CD14-positive monocyte (primary cell): ENCODE results near the gene FBXO7. TPM values are rescaled to one million over a fixed set of nuclear protein-coding genes. Genes with fewer than 3 reads are reported as not detected.

Experiments used
- DNase-seq, 3 donors: peaks; one replicate each; pipeline ENCODE4 v3.0.0-alpha.2; 2011 to 2022
- H2AFZ ChIP-seq: 2 replicates; pipeline ENCODE4 v1.6.0; 2012; ENCODE audit warnings: mild to moderate bottlenecking, low read depth, low read length, inconsistent platforms; ENCODE audit not compliant: insufficient read depth, poor library complexity, severe bottlenecking
- H3K27ac ChIP-seq, 2 donors: 1 replicate in 1 of 2; 2 replicates in 1 of 2; pipeline ENCODE4 v1.5.1; 2012 to 2013; ENCODE audit warnings: low read length in 2 of 2, control low read depth in 1 of 2, inconsistent platforms in 1 of 2, low read depth in 1 of 2, mild to moderate bottlenecking in 1 of 2
- H3K27me3 ChIP-seq, 2 donors: one replicate each; pipeline versions ENCODE4 v1.6.0 to v1.6.1; 2011 to 2013; ENCODE audit warnings: low read length in 2 of 2; ENCODE audit not compliant: control insufficient read depth in 2 of 2, insufficient read depth in 2 of 2
- H3K36me3 ChIP-seq, 2 donors: replicated peaks in 1 of 2; 1 replicate in 1 of 2; 2 replicates in 1 of 2; pipeline versions ENCODE4 v1.5.1 to v1.6.1; 2012 to 2013; ENCODE audit warnings: low read length in 2 of 2, control low read depth in 1 of 2, inconsistent platforms in 1 of 2, mild to moderate bottlenecking in 1 of 2; ENCODE audit not compliant: insufficient read depth in 2 of 2, control insufficient read depth in 1 of 2
- H3K4me1 ChIP-seq, 2 donors: 1 replicate in 1 of 2; 2 replicates in 1 of 2; pipeline versions ENCODE4 v1.5.1 to v1.6.1; 2012 to 2013; ENCODE audit warnings: low read length in 2 of 2, control low read depth in 1 of 2, inconsistent platforms in 1 of 2, mild to moderate bottlenecking in 1 of 2, moderate library complexity in 1 of 2; ENCODE audit not compliant: insufficient read depth in 2 of 2, control insufficient read depth in 1 of 2
- H3K4me2 ChIP-seq: replicated peaks from 2 replicates; pipeline ENCODE3; 2012; ENCODE audit warnings: low read length, moderate library complexity, mild to moderate bottlenecking; ENCODE audit not compliant: poor library complexity, severe bottlenecking; ENCODE audit errors: extremely low read depth
- H3K4me3 ChIP-seq, 3 experiments: fragments of 200-600 bp in 1 of 3; sonication (generic) in 1 of 3; replicated peaks in 1 of 3; 1 replicate in 2 of 3; 2 replicates in 1 of 3; pipeline ENCODE4 v1.5.1; 2011 to 2013; ENCODE audit warnings: low read length in 3 of 3, mild to moderate bottlenecking in 3 of 3, control low read depth in 2 of 3, low read depth in 2 of 3, inconsistent platforms in 1 of 3, moderate library complexity in 1 of 3
- H3K79me2 ChIP-seq: 2 replicates; pipeline ENCODE4 v1.6.0; 2012; ENCODE audit warnings: mild to moderate bottlenecking, control low read depth, inconsistent platforms, low read length, moderate library complexity; ENCODE audit not compliant: insufficient read depth
- H3K9ac ChIP-seq: 2 replicates; pipeline ENCODE4 v1.6.0; 2017; ENCODE audit warnings: low read length, mild to moderate bottlenecking; ENCODE audit not compliant: insufficient read depth, poor library complexity, severe bottlenecking
- H3K9me3 ChIP-seq, 2 donors: replicated peaks in 1 of 2; 1 replicate in 1 of 2; 2 replicates in 1 of 2; pipeline versions ENCODE4 v1.5.1 to v1.6.1; 2012 to 2013; ENCODE audit warnings: low read length in 2 of 2, control low read depth in 1 of 2; ENCODE audit not compliant: control insufficient read depth in 1 of 2, insufficient read depth in 1 of 2
- H4K20me1 ChIP-seq: 2 replicates; pipeline ENCODE4 v1.6.0; 2012; ENCODE audit warnings: mild to moderate bottlenecking, low read length, control low read depth, moderate library complexity; ENCODE audit not compliant: insufficient read depth
- H3K27ac Mint-ChIP-seq, 7 donors: one replicate each; pipeline ENCODE4 v1.8.0; 2020; ENCODE audit warnings: mild to moderate bottlenecking in 7 of 7, mixed read lengths in 7 of 7, moderate library complexity in 6 of 7, inconsistent platforms in 2 of 7
- H3K27me3 Mint-ChIP-seq, 3 donors: one replicate each; pipeline ENCODE4 v1.8.0; 2021 to 2022; ENCODE audit warnings: low read depth in 3 of 3, mild to moderate bottlenecking in 3 of 3, mixed read lengths in 3 of 3, moderate library complexity in 3 of 3, inconsistent platforms in 1 of 3
- H3K36me3 Mint-ChIP-seq, 2 donors: one replicate each; pipeline ENCODE4 v1.8.0; 2020; ENCODE audit warnings: mixed read lengths in 2 of 2, inconsistent platforms in 1 of 2, mild to moderate bottlenecking in 1 of 2
- H3K4me1 Mint-ChIP-seq: one replicate; pipeline ENCODE4 v1.8.0; 2020; ENCODE audit warnings: mild to moderate bottlenecking, mixed read lengths
- H3K4me3 Mint-ChIP-seq, 2 donors: one replicate each; pipeline ENCODE4 v1.8.0; 2020; ENCODE audit warnings: mild to moderate bottlenecking in 2 of 2, mixed read lengths in 2 of 2, moderate library complexity in 1 of 2
- H3K9me3 Mint-ChIP-seq, 7 donors: one replicate each; pipeline ENCODE4 v1.8.0; 2020 to 2022; ENCODE audit warnings: mixed read lengths in 7 of 7, mild to moderate bottlenecking in 6 of 7, moderate library complexity in 6 of 7, inconsistent platforms in 2 of 7
- WGBS: methylation state at CpG from one replicate; pipeline ENCODE4 v1.1.5; 2013; ENCODE audit warnings: missing lambda C conversion rate; ENCODE audit not compliant: insufficient coverage; 5-methylcytosine and 5-hydroxymethylcytosine counted together
- intact Hi-C, 2 donors: fragments of 100-400 bp; cut with micrococcal nuclease; formaldehyde crosslinking; loops; one replicate each; pipeline versions ENCODE4 v1.15.0 to v1.15.1; 2023
- polyA plus RNA-seq, 3 donors: library from polyadenylated mRNA; depleted of rRNA in 1 of 3; unstranded in 2 of 3; stranded (reverse) in 1 of 3; fragments of 300-500 nt in 2 of 3; fragments of >200 nt in 1 of 3; fragmentation: Illumina TruSeq in 2 of 3; gene quantifications; 1 replicate in 2 of 3; 2 replicates in 1 of 3; pipeline ENCODE4 v1.2.3, GENCODE V29; 2012 to 2021
- TF ChIP-seq, protein P1 (sequence below): fragments of 200-600 bp; IDR thresholded peaks from one replicate; pipeline ENCODE4 v1.8.0; 2022; ENCODE audit warnings: antibody characterized with exemption, mild to moderate bottlenecking

The FBXO7 gene
- polyA plus RNA-seq, 3 donors, result 56.7 to 116 (median 103) TPM

GRCh38 chr22:32544953-32545558 lies 70.4 kb downstream of the FBXO7 start:
- Histone ChIP-seq H2AFZ (no peak overlapping the region), H3K9me3 (no peaks in the 10 kb centered on the region), H3K27me3 (no peaks in the 10 kb centered on the region), H3K36me3 (no peaks in the 10 kb centered on the region), H3K79me2 (no peaks in the 10 kb centered on the region), H3K4me2 (no peak overlapping the region), H3K4me3 (no peak overlapping the region), H3K9ac (no peak overlapping the region), H4K20me1 (no peaks in the 10 kb centered on the region), H3K4me1 (no peaks in the 10 kb centered on the region), H3K27ac (no peak overlapping the region)
- H3K4me3 Mint-ChIP-seq, result no peak overlapping the region
- TF ChIP-seq, protein P1, sequence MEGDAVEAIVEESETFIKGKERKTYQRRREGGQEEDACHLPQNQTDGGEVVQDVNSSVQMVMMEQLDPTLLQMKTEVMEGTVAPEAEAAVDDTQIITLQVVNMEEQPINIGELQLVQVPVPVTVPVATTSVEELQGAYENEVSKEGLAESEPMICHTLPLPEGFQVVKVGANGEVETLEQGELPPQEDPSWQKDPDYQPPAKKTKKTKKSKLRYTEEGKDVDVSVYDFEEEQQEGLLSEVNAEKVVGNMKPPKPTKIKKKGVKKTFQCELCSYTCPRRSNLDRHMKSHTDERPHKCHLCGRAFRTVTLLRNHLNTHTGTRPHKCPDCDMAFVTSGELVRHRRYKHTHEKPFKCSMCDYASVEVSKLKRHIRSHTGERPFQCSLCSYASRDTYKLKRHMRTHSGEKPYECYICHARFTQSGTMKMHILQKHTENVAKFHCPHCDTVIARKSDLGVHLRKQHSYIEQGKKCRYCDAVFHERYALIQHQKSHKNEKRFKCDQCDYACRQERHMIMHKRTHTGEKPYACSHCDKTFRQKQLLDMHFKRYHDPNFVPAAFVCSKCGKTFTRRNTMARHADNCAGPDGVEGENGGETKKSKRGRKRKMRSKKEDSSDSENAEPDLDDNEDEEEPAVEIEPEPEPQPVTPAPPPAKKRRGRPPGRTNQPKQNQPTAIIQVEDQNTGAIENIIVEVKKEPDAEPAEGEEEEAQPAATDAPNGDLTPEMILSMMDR, result no peak
- no peak overlapping the region for H3K27ac Mint-ChIP-seq
- no peak for DNase-seq
- peaks cover 3 to 15% (median 6%) of the 10 kb centered on the region in 3 donors for H3K27me3 Mint-ChIP-seq
- WGBS, result 100% methylated on average over 4 of the region's 6 CpGs
- intact Hi-C loops, result no loop called here
- no peaks in the 10 kb centered on the region for H3K9me3 Mint-ChIP-seq
- peaks cover under 1% of the 10 kb centered on the region for H3K4me1 Mint-ChIP-seq
- H3K36me3 Mint-ChIP-seq, result no peaks in the 10 kb centered on the region

GRCh38 chr22:32545801-32546200 lies 71.2 kb downstream of the FBXO7 start:
- Histone ChIP-seq H3K9ac (no peak overlapping the region), H3K27ac (no peak overlapping the region), H3K79me2 (no peaks in the 10 kb centered on the region), H3K4me2 (no peak overlapping the region), H3K9me3 (no peaks in the 10 kb centered on the region), H3K4me3 (no peak overlapping the region), H4K20me1 (no peaks in the 10 kb centered on the region), H2AFZ (no peak overlapping the region), H3K4me1 (no peaks in the 10 kb centered on the region), H3K36me3 (no peaks in the 10 kb centered on the region), H3K27me3 (no peaks in the 10 kb centered on the region)
- no peak overlapping the region for H3K4me3 Mint-ChIP-seq
- TF ChIP-seq, protein P1, result no peak
- H3K36me3 Mint-ChIP-seq, result no peaks in the 10 kb centered on the region
- peaks cover 3 to 11% (median 6%) of the 10 kb centered on the region in 3 donors for H3K27me3 Mint-ChIP-seq
- no CpG with 5 or more reads among the region's 4 CpGs for WGBS
- DNase-seq, result no peak
- no peaks in the 10 kb centered on the region for H3K4me1 Mint-ChIP-seq
- peaks cover 0 to 1% (median 0%) of the 10 kb centered on the region in 7 donors for H3K9me3 Mint-ChIP-seq
- intact Hi-C loops, result no loop called here
- no peak overlapping the region for H3K27ac Mint-ChIP-seq
